B cell (primary cell): ENCODE results near the gene URM1. TPM values are rescaled to one million over a fixed set of nuclear protein-coding genes. Genes with fewer than 3 reads are reported as not detected.
A peak's percentile ranks its signal among the peaks of the same experiment; 100 is the strongest.

Experiments used
- ATAC-seq: fragments of 200-7000 bp; cut with Tn5 transposase; one replicate; pipeline ENCODE4 v1.10.0; 2021; ENCODE audit warnings: low read depth, mild to moderate bottlenecking, moderate number of reproducible peaks, moderate library complexity
- CTCF ChIA-PET: fragments of 350-600 bp; sonication (Branson Sonifier 250); formaldehyde crosslinking; loops from one replicate; lab custom pipeline; 2021; ENCODE audit warnings: antibody characterized with exemption, inconsistent platforms; lab: Charles Lee
- POLR2A ChIA-PET: fragments of 350-600 bp; sonication (Branson Sonifier 250); formaldehyde crosslinking; loops from one replicate; lab custom pipeline; 2021; ENCODE audit warnings: antibody characterized with exemption; lab: Charles Lee
- DNase-seq: peaks from one replicate; pipeline ENCODE4 v3.0.0; 2013
- H2AFZ ChIP-seq: 2 replicates; pipeline ENCODE4 v1.6.1; 2012; ENCODE audit warnings: mild to moderate bottlenecking, low read depth, low read length; ENCODE audit not compliant: insufficient read depth, poor library complexity, severe bottlenecking
- H3K27ac ChIP-seq, 2 donors: 1 replicate in 1 of 2; 2 replicates in 1 of 2; pipeline ENCODE4 v1.5.1; 2012 to 2013; ENCODE audit warnings: low read length in 2 of 2, mild to moderate bottlenecking in 2 of 2, moderate library complexity in 1 of 2
- H3K27me3 ChIP-seq, 4 experiments: fragments of 200-600 bp in 1 of 4; sonication (generic) in 1 of 4; replicated peaks in 1 of 4; 1 replicate in 2 of 4; 2 replicates in 2 of 4; pipeline versions ENCODE4 v1.6.1 to v1.7.0; 2013 to 2016; ENCODE audit warnings: low read length in 3 of 4, mild to moderate bottlenecking in 2 of 4, mixed read lengths in 1 of 4, moderate library complexity in 1 of 4; ENCODE audit not compliant: insufficient read depth in 4 of 4, control insufficient read depth in 3 of 4; ENCODE audit errors: control extremely low read depth in 1 of 4
- H3K36me3 ChIP-seq, 2 experiments: replicated peaks in 1 of 2; 1 replicate in 1 of 2; 2 replicates in 1 of 2; pipeline versions ENCODE4 v1.6.1 to v1.7.1; 2013; ENCODE audit warnings: low read length in 1 of 2; ENCODE audit not compliant: insufficient read depth in 2 of 2, control insufficient read depth in 1 of 2; ENCODE audit errors: control extremely low read depth in 1 of 2, extremely low read depth in 1 of 2
- H3K4me1 ChIP-seq, 2 donors: fragments of 200-600 bp in 1 of 2; sonication (generic) in 1 of 2; 1 replicate in 1 of 2; 2 replicates in 1 of 2; pipeline versions ENCODE4 v1.5.1 to v1.6.1; 2013 to 2017; ENCODE audit warnings: low read length in 2 of 2; ENCODE audit not compliant: control insufficient read depth in 2 of 2, insufficient read depth in 2 of 2
- H3K4me2 ChIP-seq: replicated peaks from 2 replicates; pipeline ENCODE3; 2012; ENCODE audit warnings: mild to moderate bottlenecking, low read depth, low read length; ENCODE audit not compliant: poor library complexity, severe bottlenecking
- H3K4me3 ChIP-seq, 5 experiments: fragments of 200-600 bp in 1 of 5; sonication (generic) in 1 of 5; 1 replicate in 3 of 5; 2 replicates in 2 of 5; pipeline versions ENCODE4 v1.5.1 to v1.7.0; 2011 to 2016; ENCODE audit warnings: low read length in 4 of 5, mild to moderate bottlenecking in 4 of 5, low read depth in 2 of 5, control low read depth in 1 of 5, moderate library complexity in 1 of 5; ENCODE audit not compliant: insufficient read depth in 1 of 5; ENCODE audit errors: control extremely low read depth in 1 of 5, extremely low read depth in 1 of 5
- H3K79me2 ChIP-seq: fragments of 200-600 bp; sonication (generic); one replicate; pipeline ENCODE4 v1.6.0; 2016; ENCODE audit warnings: low read length; ENCODE audit not compliant: control insufficient read depth, insufficient read depth
- H3K9ac ChIP-seq: fragments of 200-600 bp; sonication (generic); 2 replicates; pipeline ENCODE4 v1.6.1; 2017; ENCODE audit warnings: mild to moderate bottlenecking, low read length, moderate library complexity
- H3K9me3 ChIP-seq, 3 donors: one replicate each; pipeline versions ENCODE4 v1.6.1 to v1.7.1; 2013; ENCODE audit warnings: low read length in 2 of 3; ENCODE audit not compliant: control insufficient read depth in 2 of 3, insufficient read depth in 1 of 3; ENCODE audit errors: control extremely low read depth in 1 of 3
- H4K20me1 ChIP-seq: 2 replicates; pipeline ENCODE4 v1.6.0; 2012; ENCODE audit warnings: mild to moderate bottlenecking, low read length; ENCODE audit not compliant: insufficient read depth, control insufficient read depth, poor library complexity, severe bottlenecking
- H3K27ac Mint-ChIP-seq: one replicate; pipeline ENCODE4 v1.8.0; 2021; ENCODE audit warnings: mixed read lengths
- H3K27me3 Mint-ChIP-seq: one replicate; pipeline ENCODE4 v1.8.0; 2021; ENCODE audit warnings: mixed read lengths
- H3K4me1 Mint-ChIP-seq: one replicate; pipeline ENCODE4 v1.8.0; 2021; ENCODE audit warnings: mixed read lengths
- H3K4me3 Mint-ChIP-seq: one replicate; pipeline ENCODE4 v1.8.0; 2021; ENCODE audit warnings: mixed read lengths
- H3K9me3 Mint-ChIP-seq: one replicate; pipeline ENCODE4 v1.8.0; 2022; ENCODE audit warnings: mixed read lengths; ENCODE audit not compliant: insufficient read depth
- CTCF ChIP-seq: fragments of 200-600 bp; IDR thresholded peaks from one replicate; pipeline ENCODE4 v1.8.0; 2022; ENCODE audit warnings: antibody characterized with exemption, mild to moderate bottlenecking
- EZH2 ChIP-seq: IDR thresholded peaks from 2 replicates; pipeline ENCODE4 v1.6.1; 2012; ENCODE audit warnings: borderline replicate concordance, low read depth, mild to moderate bottlenecking, moderate library complexity, low read length; ENCODE audit not compliant: insufficient read depth, poor library complexity, severe bottlenecking
- WGBS: methylation state at CpG from one replicate; pipeline ENCODE4 v1.1.5; 2013; ENCODE audit warnings: missing lambda C conversion rate; ENCODE audit not compliant: insufficient coverage; 5-methylcytosine and 5-hydroxymethylcytosine counted together
- intact Hi-C: fragments of 100-400 bp; cut with micrococcal nuclease; formaldehyde crosslinking; loops from one replicate; pipeline ENCODE4 v1.10.0; 2022
- polyA plus RNA-seq: library from polyadenylated mRNA; depleted of rRNA; stranded (reverse); fragments of >200 nt; gene quantifications from 2 replicates; pipeline ENCODE4 v1.2.3, GENCODE V29; 2012
- total RNA-seq, 2 donors: library from RNA; stranded (reverse); fragments of 120-200 nt in 1 of 2; gene quantifications; 1 replicate in 1 of 2; 2 replicates in 1 of 2; pipeline versions ENCODE4 v1.2.3 to v1.2.4, GENCODE V29; 2013 to 2022

URM1 gene
- total and polyA plus RNA-seq, 2 donors (not counting 1 experiment from before 2014, with no cell fraction given) = 40.3 to 43.8 TPM

- TF ChIP-seq CTCF = no peak
- no peak for TF ChIP-seq EZH2
- peak overlapping the region in 1 of 2 donors; percentile 48 for H3K27ac ChIP-seq
- intact Hi-C loops = loop anchor here (1.0 to 5.0 kb wide), 8 partner anchors 19 to 214 kb away; partner anchors contain the start of genes BBLN, CIZ1, COQ4 and ODF2
- H3K27me3 Mint-ChIP-seq = no peaks in the 10 kb centered on the region
- no peaks in the 10 kb centered on the region for H3K9me3 ChIP-seq
- peaks cover 9% of the 10 kb centered on the region for H3K4me1 Mint-ChIP-seq
- no peaks in the 10 kb centered on the region for H3K9me3 Mint-ChIP-seq
- no peak for DNase-seq
- H3K27me3 ChIP-seq = no peaks in the 10 kb centered on the region
- POLR2A ChIA-PET = interaction anchor here (0.6 to 1.3 kb wide), 3 partner anchors 19 to 38 kb away, joined by 4 to 7 read pairs (median 6); partner anchors contain the start of genes TRUB2 and URM1
- H3K4me3 ChIP-seq = peak overlapping the region; percentile 46 to 80 (median 70)
- peak overlapping the region; percentile 87 for H2AFZ ChIP-seq
- ATAC-seq = peak; percentile 4
- peak overlapping the region; percentile 99 for H3K4me2 ChIP-seq
- WGBS = under 1% methylated on average over 41 of the region's 48 CpGs
- peak overlapping the region; percentile 77 for H3K9ac ChIP-seq
- H4K20me1 ChIP-seq = no peaks in the 10 kb centered on the region
- peaks cover 0 to 18% of the 10 kb centered on the region in 2 experiments for H3K36me3 ChIP-seq
- H3K79me2 ChIP-seq = peaks cover 5% of the 10 kb centered on the region
- H3K4me3 Mint-ChIP-seq = peak overlapping the region; percentile 98
- CTCF ChIA-PET = interaction anchor here (0.5 to 1.8 kb wide), 14 partner anchors 10 to 172 kb away, joined by 3 to 13 read pairs (median 3); partner anchors contain the start of genes COQ4 and URM1
- peaks cover 11 to 15% of the 10 kb centered on the region in 2 donors for H3K4me1 ChIP-seq
- H3K27ac Mint-ChIP-seq = peak overlapping the region; percentile 91
These were observed 30.3 kb upstream of the URM1 start for GRCh38 chr9:128340691-128341434.
